ENCODE results near the gene SPDEF.

DNA sequence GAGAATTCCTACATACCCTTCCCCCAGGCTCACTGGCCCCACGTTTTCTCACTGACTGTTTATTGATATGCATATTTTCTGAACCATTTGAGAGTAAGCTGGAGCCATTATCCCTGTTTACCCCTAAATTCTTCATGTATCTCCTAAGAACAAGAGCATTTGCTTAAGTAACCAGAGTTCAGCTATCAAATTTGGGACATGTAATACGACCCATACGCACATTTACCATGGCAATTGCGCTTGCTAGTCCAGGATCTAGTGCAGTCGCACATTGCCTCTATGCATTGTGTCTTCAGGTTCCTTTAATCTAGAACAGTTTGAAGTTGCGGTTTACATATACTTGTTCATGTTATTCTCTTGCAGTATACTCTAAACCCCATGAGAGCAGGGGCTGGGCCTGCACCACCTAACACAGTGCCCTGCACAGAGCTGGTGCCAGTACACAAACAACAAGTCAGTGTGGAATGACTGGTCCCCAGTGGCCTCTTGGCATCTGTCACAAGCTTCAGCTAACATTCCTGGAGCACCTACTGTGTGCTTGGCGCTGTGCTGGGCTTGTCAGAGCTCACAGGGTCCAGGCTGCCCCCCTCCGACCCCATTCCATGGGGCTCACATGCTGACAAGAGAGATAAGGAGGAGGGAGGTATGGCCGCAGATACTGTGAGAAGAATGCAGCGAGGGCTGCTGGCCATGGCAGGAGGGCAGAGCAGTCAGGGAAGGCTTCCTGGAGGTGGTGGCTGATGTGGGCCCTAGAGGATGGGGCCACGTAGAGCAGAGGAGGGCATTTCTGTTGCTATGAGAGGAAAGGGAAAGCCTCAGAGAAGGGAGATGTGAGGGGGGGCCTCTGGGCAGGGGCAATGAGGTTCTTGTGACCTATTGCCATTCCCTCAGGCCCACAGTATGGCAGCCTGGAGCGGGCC, 28.1 kb downstream of the SPDEF start:
- TF ChIP-seq NFIC (IDR thresholded peaks at IDR 0.05; ENCODE audit: low read depth, low read length) (no peak), SUPT20H (IDR thresholded peaks at IDR 0.05; ENCODE audit: borderline replicate concordance, control insufficient read depth, low read depth, low read length) (no peak), SIN3A (IDR thresholded peaks at IDR 0.05; ENCODE audit: low read depth, low read length) (no peak), POLR2A (IDR thresholded peaks at IDR 0.05; ENCODE audit: low read depth, low read length) (no peak), WRNIP1 (IDR thresholded peaks at IDR 0.05; ENCODE audit: borderline replicate concordance, low read depth, low read length) (no peak), YY1 (IDR thresholded peaks at IDR 0.05; ENCODE audit: low read depth, low read length) (no peak), BHLHE40 (IDR thresholded peaks at IDR 0.05; ENCODE audit: borderline replicate concordance in 1 of 2, low read depth in 2 of 2, low read length in 1 of 2) (no peak)
- TF ChIP-seq, protein P1, sequence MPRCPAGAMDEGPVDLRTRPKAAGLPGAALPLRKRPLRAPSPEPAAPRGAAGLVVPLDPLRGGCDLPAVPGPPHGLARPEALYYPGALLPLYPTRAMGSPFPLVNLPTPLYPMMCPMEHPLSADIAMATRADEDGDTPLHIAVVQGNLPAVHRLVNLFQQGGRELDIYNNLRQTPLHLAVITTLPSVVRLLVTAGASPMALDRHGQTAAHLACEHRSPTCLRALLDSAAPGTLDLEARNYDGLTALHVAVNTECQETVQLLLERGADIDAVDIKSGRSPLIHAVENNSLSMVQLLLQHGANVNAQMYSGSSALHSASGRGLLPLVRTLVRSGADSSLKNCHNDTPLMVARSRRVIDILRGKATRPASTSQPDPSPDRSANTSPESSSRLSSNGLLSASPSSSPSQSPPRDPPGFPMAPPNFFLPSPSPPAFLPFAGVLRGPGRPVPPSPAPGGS (IDR thresholded peaks at IDR 0.05; ENCODE audit: borderline replicate concordance, insufficient read depth, low read depth, low read length, poor library complexity, severe bottlenecking): no peak
- TF ChIP-seq, protein P2, sequence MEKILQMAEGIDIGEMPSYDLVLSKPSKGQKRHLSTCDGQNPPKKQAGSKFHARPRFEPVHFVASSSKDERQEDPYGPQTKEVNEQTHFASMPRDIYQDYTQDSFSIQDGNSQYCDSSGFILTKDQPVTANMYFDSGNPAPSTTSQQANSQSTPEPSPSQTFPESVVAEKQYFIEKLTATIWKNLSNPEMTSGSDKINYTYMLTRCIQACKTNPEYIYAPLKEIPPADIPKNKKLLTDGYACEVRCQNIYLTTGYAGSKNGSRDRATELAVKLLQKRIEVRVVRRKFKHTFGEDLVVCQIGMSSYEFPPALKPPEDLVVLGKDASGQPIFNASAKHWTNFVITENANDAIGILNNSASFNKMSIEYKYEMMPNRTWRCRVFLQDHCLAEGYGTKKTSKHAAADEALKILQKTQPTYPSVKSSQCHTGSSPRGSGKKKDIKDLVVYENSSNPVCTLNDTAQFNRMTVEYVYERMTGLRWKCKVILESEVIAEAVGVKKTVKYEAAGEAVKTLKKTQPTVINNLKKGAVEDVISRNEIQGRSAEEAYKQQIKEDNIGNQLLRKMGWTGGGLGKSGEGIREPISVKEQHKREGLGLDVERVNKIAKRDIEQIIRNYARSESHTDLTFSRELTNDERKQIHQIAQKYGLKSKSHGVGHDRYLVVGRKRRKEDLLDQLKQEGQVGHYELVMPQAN (conservative IDR thresholded peaks at IDR 0.05): no peak
- TF ChIP-seq, protein P3, sequence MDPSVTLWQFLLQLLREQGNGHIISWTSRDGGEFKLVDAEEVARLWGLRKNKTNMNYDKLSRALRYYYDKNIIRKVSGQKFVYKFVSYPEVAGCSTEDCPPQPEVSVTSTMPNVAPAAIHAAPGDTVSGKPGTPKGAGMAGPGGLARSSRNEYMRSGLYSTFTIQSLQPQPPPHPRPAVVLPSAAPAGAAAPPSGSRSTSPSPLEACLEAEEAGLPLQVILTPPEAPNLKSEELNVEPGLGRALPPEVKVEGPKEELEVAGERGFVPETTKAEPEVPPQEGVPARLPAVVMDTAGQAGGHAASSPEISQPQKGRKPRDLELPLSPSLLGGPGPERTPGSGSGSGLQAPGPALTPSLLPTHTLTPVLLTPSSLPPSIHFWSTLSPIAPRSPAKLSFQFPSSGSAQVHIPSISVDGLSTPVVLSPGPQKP (IDR thresholded peaks at IDR 0.05; ENCODE audit: low read depth, low read length): no peak
- TF ChIP-seq, protein P4, sequence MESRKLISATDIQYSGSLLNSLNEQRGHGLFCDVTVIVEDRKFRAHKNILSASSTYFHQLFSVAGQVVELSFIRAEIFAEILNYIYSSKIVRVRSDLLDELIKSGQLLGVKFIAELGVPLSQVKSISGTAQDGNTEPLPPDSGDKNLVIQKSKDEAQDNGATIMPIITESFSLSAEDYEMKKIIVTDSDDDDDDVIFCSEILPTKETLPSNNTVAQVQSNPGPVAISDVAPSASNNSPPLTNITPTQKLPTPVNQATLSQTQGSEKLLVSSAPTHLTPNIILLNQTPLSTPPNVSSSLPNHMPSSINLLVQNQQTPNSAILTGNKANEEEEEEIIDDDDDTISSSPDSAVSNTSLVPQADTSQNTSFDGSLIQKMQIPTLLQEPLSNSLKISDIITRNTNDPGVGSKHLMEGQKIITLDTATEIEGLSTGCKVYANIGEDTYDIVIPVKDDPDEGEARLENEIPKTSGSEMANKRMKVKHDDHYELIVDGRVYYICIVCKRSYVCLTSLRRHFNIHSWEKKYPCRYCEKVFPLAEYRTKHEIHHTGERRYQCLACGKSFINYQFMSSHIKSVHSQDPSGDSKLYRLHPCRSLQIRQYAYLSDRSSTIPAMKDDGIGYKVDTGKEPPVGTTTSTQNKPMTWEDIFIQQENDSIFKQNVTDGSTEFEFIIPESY (IDR thresholded peaks at IDR 0.05): no peak
- TF ChIP-seq, protein P5, sequence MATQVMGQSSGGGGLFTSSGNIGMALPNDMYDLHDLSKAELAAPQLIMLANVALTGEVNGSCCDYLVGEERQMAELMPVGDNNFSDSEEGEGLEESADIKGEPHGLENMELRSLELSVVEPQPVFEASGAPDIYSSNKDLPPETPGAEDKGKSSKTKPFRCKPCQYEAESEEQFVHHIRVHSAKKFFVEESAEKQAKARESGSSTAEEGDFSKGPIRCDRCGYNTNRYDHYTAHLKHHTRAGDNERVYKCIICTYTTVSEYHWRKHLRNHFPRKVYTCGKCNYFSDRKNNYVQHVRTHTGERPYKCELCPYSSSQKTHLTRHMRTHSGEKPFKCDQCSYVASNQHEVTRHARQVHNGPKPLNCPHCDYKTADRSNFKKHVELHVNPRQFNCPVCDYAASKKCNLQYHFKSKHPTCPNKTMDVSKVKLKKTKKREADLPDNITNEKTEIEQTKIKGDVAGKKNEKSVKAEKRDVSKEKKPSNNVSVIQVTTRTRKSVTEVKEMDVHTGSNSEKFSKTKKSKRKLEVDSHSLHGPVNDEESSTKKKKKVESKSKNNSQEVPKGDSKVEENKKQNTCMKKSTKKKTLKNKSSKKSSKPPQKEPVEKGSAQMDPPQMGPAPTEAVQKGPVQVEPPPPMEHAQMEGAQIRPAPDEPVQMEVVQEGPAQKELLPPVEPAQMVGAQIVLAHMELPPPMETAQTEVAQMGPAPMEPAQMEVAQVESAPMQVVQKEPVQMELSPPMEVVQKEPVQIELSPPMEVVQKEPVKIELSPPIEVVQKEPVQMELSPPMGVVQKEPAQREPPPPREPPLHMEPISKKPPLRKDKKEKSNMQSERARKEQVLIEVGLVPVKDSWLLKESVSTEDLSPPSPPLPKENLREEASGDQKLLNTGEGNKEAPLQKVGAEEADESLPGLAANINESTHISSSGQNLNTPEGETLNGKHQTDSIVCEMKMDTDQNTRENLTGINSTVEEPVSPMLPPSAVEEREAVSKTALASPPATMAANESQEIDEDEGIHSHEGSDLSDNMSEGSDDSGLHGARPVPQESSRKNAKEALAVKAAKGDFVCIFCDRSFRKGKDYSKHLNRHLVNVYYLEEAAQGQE (IDR thresholded peaks at IDR 0.05; ENCODE audit: low read depth, low read length): no peak
- TF ChIP-seq, protein P6, sequence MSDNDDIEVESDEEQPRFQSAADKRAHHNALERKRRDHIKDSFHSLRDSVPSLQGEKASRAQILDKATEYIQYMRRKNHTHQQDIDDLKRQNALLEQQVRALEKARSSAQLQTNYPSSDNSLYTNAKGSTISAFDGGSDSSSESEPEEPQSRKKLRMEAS (IDR thresholded peaks at IDR 0.05; ENCODE audit: low read depth, low read length): no peak
- TF ChIP-seq, protein P7, sequence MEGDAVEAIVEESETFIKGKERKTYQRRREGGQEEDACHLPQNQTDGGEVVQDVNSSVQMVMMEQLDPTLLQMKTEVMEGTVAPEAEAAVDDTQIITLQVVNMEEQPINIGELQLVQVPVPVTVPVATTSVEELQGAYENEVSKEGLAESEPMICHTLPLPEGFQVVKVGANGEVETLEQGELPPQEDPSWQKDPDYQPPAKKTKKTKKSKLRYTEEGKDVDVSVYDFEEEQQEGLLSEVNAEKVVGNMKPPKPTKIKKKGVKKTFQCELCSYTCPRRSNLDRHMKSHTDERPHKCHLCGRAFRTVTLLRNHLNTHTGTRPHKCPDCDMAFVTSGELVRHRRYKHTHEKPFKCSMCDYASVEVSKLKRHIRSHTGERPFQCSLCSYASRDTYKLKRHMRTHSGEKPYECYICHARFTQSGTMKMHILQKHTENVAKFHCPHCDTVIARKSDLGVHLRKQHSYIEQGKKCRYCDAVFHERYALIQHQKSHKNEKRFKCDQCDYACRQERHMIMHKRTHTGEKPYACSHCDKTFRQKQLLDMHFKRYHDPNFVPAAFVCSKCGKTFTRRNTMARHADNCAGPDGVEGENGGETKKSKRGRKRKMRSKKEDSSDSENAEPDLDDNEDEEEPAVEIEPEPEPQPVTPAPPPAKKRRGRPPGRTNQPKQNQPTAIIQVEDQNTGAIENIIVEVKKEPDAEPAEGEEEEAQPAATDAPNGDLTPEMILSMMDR (IDR thresholded peaks at IDR 0.05 in 2 of 3, conservative IDR thresholded peaks at IDR 0.05 in 1 of 3; ENCODE audit: control insufficient read depth in 2 of 3, extremely low read depth in 1 of 3, insufficient read depth in 1 of 3, low read depth in 3 of 3, low read length in 3 of 3): no peak

Data from GM12878 (cell line).